ENCODE measurements around the gene RBM10.

RBM10 gene

GRCh38 chrX:47222751-47223350 lies 77.8 kb downstream of the RBM10 start:
- no peak for DNase-seq

DNA sequence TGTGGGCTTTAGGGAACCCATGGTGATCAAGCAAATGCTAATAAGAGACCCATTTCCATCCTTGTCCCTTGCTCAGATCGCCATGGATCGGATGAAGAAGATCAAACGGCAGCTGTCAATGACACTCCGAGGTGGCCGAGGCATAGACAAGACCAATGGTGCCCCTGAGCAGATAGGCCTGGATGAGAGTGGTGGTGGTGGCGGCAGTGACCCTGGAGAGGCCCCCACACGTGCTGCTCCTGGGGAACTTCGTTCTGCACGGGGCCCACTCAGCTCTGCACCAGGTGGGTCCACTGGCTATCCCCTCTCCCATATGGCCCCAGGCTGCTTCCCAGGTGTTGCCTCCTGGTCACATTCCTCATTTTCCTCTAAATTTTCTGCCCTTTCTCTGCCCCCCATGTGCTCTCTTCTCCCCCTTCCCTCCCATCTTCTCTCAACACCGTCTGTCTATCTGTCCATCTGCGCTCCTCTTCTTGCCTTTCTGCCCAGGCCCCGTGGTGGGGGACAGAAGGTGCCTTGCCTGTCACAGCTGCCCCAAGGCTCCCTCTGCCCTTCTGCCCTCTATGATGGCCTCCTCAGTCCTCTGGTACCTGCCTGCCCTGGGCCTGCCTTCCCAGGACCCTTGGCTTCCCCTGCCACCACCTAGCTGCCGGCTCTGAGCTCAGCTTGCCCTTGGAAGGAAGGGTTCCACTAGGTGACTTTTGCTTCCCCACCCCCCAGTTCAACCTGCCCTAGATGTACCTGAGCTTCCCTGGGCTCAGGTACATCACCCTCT lies 78.6 kb downstream of the RBM10 start:
- no peak for DNase-seq

GRCh38 chrX:47224266-47224895 lies 79.4 kb downstream of the RBM10 start:
- no peak for DNase-seq

DNA sequence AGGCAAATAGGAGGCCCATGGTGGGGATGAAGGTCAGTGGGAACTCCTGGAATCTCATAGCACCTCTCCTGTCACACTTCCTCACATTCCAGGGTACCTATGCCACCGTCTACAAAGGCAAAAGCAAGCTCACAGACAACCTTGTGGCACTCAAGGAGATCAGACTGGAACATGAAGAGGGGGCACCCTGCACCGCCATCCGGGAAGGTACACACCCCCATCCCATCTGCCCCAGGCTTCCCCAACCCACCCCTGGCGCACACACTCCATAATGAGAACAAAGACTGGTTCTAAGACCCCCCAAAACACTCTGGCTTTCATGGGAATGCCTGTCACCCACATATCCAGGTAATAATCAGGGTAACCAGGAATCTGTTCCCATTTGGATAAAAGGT lies 79.9 kb downstream of the RBM10 start:
- no peak for DNase-seq

DNA sequence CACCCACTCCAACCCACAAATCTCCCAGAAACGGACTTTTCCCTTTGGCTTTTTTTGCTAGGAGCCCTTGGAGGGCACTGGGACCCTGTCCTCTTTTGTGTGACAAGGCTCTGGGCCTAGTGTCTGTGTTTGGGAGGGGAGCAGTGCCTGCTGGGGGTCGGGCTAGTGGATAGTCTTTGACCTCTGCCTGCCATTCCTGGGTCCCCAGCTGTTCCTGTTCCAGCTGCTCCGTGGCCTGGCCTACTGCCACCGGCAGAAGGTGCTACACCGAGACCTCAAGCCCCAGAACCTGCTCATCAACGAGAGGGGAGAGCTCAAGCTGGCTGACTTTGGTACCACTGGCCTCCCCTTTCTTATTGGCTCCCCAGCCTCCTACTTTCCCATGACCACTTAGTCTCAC lies 81.0 kb downstream of the RBM10 start:
- no peak for DNase-seq

DNA sequence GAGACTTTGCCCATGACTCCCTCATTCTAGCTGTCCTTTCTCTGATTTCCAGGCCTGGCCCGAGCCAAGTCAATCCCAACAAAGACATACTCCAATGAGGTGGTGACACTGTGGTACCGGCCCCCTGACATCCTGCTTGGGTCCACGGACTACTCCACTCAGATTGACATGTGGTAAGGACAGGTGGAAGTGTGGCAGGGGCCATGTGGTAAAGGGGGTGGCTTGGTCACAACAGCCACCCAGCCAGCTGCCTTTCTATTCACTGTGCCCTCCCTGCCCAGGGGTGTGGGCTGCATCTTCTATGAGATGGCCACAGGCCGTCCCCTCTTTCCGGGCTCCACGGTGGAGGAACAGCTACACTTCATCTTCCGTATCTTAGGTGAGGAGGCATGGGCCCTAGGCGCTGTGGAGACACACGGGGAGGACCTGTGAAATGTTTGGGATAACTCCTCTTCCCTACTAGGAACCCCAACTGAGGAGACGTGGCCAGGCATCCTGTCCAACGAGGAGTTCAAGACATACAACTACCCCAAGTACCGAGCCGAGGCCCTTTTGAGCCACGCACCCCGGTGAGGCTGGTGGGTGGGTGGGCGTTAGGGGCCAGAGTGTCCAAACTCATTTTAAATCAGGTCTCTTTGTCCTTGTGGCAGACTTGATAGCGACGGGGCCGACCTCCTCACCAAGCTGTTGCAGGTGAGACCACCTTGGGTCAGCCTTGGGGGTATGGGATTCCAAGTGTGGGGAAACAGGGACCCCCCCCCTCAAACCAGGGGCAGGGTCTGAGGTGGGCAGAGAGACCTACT lies 81.7 kb downstream of the RBM10 start:
- DNase-seq, result no peak

DNA sequence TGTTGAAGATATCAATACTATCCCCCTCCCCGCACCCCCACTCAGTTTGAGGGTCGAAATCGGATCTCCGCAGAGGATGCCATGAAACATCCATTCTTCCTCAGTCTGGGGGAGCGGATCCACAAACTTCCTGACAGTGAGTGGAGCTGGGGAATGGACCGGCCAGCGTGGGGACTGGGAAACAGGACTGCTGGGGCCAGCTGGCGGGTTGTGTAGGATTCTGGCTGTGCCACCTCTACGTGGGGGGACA lies 82.2 kb downstream of the RBM10 start:
- DNase-seq, result no peak

GRCh38 chrX:47228550-47229270 lies 83.7 kb downstream of the RBM10 start:
- DNase-seq, result no peak

- no peak for DNase-seq
Measured at GRCh38 chrX:47229427-47229826, 84.4 kb downstream of the RBM10 start.

DNA sequence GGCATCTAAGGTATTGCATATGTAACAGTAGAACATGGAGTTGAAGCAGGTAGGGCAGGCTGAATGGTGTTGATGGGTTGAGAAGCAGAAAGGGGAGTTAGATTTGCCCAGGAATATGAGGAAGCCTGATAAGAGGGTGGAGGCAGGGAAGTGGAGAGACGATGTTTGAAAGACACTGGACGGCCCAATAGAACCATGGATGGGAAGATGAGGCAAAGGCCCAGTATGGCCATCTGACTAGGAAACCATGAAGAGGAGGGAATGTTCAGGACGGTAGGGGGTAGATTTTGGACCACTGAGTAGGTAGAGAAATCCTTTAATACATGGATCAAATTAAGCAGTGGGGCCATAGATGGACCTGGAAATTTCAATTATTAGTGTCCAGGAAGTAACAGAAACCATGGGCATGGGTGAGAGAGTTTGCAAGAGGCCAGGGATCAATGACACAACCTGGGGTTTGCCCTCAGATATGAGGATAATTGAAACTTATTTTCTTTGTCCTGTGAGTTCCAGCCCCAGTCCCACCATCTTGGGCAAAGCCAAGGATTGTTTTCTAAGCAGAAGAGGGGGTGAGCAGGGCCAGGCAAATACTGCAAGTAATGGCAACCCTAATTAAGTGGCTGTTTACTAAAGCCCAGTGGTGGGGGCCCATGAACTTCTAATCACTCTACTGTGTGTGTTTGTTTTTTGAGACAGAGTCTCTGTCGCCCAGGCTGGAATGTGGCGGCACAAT lies 85.3 kb downstream of the RBM10 start:
- DNase-seq, result no peak

GRCh38 chrX:47231167-47231566 lies 86.1 kb downstream of the RBM10 start:
- DNase-seq, result no peak

DNA sequence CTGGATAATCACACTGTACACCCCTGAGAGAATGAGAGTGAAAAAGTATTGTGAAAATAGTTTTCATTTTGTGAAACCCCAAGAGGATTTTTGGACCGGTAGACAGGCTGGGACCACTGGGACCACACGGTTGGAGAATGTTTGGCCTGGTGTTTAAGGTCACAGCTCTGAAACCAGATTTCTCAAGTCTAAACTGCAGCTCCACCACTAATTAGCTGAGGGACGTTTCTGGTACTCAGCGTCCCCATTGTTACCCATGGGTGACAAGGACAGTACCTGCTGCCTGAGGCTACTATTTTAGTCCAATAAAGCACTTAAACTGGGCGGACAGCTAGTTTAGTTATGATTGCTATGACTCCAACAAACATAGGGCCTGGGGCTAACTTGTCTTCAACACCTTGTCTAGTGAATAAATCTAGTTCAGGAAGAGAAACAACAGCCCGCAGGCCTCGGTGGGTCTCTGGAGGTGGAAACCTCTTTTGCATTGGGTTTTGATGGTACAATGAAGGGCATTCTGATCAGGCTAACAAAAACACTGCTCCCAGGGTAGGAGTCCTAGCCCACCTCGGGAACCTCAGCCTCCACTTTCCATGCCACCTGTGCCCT lies 87.3 kb downstream of the RBM10 start:
- DNase-seq, result no peak

- DNase-seq, result peak; percentile 82
Measured at GRCh38 chrX:47232803-47233332, 87.8 kb downstream of the RBM10 start, which contains the start of gene USP11. USP11 (plus strand) TSS chrX:47233009; CDS start chrX:47233044, 35 bp downstream.

DNA sequence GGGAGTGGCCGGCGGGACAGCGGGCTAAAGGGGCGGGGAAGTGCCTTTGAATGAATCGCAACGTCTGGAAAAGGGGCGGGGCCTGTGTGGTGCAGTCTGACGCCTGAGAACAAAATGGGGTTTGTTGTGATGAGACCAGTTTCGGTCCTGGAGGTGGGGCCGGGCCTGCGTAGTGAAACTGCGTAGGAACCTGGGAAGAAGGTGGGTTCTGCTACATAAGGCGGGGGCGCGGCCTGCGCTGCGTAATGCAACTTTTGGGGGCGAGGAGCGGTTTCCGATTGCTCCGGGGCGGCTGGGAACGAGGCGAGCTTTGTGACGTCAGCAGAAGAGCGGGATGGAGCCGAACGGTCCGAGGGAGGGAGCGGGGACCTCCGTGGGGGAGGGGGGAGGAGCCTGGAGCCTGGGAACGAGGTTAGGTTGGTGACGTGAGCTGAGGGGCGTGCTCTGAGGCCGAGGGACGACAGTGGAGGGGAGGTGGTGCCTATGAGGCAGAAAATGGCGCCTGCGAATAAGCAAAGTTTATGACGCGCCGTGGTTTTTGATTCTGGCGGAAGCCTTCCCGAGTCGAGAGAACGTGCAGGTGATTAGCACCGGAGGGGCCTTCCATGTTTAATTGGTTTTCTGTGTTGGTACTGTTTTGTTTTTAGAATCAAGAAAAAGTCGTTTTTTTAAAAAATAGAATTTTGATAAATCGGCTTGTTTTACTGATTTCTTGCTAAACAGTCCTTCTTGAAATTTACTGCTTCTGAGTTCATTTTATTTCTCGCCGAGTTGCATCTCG lies 88.5 kb downstream of the RBM10 start:
- peak; percentile 97 for DNase-seq

- no peak for DNase-seq
Measured at GRCh38 chrX:47234583-47234982, 89.6 kb downstream of the RBM10 start.

DNA sequence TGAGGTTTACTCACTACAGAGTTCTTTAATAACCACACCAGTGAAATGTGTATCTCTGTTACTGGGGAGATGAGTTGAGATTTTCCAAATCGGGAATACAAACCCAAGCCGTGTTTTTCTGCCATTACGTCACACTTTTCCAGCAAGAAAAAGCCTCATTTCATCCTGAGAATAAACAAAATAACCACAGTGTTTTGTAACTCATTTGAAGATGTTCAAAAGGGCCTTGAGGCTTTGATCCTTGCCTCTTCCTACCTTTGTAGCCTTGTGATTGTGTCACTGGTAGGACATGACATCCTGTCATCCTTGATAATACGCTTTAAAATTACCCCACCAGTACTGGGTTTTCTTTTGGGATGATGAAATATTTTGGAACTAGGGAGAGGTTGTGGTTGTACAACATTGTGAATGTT lies 90.7 kb downstream of the RBM10 start:
- no peak for DNase-seq
